Cardiac muscle cell (in vitro differentiated cells and primary cell): ENCODE results near the gene LYRM4. TPM values are rescaled to one million over a fixed set of nuclear protein-coding genes. Genes with fewer than 3 reads are reported as not detected.

Source experiments
- DNase-seq, 2 donors: peaks; one replicate each; pipeline versions ENCODE4 v3.0.0 to v3.0.0-alpha.2; 2010 to 2017; ENCODE audit warnings: low read depth in 1 of 2, low spot score in 1 of 2
- H3K27ac ChIP-seq: fragments of 200-600 bp; sonication (generic); 2 replicates; pipeline ENCODE4 v1.5.1; 2016
- H3K27me3 ChIP-seq: fragments of 200-600 bp; sonication (generic); 2 replicates; pipeline ENCODE4 v1.6.0; 2016; ENCODE audit warnings: control low read depth
- H3K36me3 ChIP-seq: fragments of 200-600 bp; sonication (generic); 2 replicates; pipeline ENCODE4 v1.5.1; 2016; ENCODE audit warnings: control low read depth
- H3K4me1 ChIP-seq: fragments of 200-600 bp; sonication (generic); 2 replicates; pipeline ENCODE4 v1.8.1; 2017; ENCODE audit warnings: low read depth, mild to moderate bottlenecking, mixed run types
- H3K4me3 ChIP-seq: fragments of 200-600 bp; sonication (generic); 2 replicates; pipeline ENCODE4 v1.5.1; 2016; ENCODE audit warnings: mild to moderate bottlenecking
- H3K9me3 ChIP-seq: fragments of 200-600 bp; sonication (generic); 2 replicates; pipeline ENCODE4 v1.5.1; 2017; ENCODE audit warnings: low read depth, mild to moderate bottlenecking, control low read depth
- polyA plus RNA-seq: library from polyadenylated mRNA; unstranded; fragments of >200 nt; fragmentation: Nextera tagmentation; extraction: Ambion mirVana; gene quantifications from 2 replicates; pipeline ENCODE4 v1.2.1, GENCODE V29; 2016
- total RNA-seq: library from RNA; depleted of rRNA; stranded (reverse); fragments of >200 nt; gene quantifications from 2 replicates; pipeline ENCODE4 v1.2.3, GENCODE V29; 2016
- TF ChIP-seq, protein P1 (sequence below): IDR thresholded peaks from 2 replicates; pipeline ENCODE4 v1.5.1; 2012; ENCODE audit warnings: low read depth, mild to moderate bottlenecking, low read length

The LYRM4 gene
- total and polyA plus RNA-seq, 2 experiments from 2014 or later = 24.2 to 38.3 TPM

- no peaks in the 10 kb centered on the region for H3K27me3 ChIP-seq
- H3K9me3 ChIP-seq = no peaks in the 10 kb centered on the region
- H3K27ac ChIP-seq = no peak overlapping the region
- no peak overlapping the region for H3K4me3 ChIP-seq
- TF ChIP-seq, protein P1, sequence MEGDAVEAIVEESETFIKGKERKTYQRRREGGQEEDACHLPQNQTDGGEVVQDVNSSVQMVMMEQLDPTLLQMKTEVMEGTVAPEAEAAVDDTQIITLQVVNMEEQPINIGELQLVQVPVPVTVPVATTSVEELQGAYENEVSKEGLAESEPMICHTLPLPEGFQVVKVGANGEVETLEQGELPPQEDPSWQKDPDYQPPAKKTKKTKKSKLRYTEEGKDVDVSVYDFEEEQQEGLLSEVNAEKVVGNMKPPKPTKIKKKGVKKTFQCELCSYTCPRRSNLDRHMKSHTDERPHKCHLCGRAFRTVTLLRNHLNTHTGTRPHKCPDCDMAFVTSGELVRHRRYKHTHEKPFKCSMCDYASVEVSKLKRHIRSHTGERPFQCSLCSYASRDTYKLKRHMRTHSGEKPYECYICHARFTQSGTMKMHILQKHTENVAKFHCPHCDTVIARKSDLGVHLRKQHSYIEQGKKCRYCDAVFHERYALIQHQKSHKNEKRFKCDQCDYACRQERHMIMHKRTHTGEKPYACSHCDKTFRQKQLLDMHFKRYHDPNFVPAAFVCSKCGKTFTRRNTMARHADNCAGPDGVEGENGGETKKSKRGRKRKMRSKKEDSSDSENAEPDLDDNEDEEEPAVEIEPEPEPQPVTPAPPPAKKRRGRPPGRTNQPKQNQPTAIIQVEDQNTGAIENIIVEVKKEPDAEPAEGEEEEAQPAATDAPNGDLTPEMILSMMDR = no peak
- no peaks in the 10 kb centered on the region for H3K4me1 ChIP-seq
- DNase-seq = no peak
- H3K36me3 ChIP-seq = no peaks in the 10 kb centered on the region
These were observed 10.3 kb downstream of the LYRM4 start for GRCh38 chr6:5250451-5250850.

DNA sequence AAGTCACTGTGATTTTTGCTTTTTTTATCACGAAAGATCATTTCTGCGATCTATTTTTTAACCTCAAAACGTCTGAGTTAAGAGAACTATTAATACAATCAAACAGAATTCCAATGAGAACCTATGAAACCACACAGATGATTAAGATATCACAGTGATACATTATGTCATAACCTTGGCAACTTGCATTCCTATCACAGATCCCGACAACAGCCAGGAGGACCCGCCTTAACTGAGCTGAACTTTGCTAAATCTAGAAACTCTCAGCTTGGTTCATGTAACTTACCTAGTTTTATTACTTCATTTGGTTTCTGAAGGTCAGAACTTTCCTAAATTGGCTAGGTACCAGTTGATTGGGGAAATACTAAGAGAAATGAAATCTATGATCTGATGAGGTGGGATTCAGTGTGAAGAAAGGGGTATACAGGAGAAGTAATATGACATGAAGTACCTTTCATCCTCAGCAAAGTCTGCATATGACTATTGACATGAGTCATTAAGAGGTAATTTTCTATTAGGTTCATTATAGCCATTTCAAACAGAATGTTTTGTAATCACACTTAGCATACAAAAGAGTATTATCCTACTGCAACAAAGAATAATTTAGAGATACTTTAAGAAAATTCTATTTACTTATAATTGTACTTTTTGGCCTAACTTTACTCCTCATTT is 11.2 kb downstream of the LYRM4 start:
- Histone ChIP-seq H3K9me3 (no peaks in the 10 kb centered on the region), H3K4me1 (no peaks in the 10 kb centered on the region), H3K27ac (no peak overlapping the region), H3K36me3 (no peaks in the 10 kb centered on the region), H3K27me3 (no peaks in the 10 kb centered on the region), H3K4me3 (no peak overlapping the region)
- TF ChIP-seq, protein P1 = no peak
- DNase-seq = no peak

DNA sequence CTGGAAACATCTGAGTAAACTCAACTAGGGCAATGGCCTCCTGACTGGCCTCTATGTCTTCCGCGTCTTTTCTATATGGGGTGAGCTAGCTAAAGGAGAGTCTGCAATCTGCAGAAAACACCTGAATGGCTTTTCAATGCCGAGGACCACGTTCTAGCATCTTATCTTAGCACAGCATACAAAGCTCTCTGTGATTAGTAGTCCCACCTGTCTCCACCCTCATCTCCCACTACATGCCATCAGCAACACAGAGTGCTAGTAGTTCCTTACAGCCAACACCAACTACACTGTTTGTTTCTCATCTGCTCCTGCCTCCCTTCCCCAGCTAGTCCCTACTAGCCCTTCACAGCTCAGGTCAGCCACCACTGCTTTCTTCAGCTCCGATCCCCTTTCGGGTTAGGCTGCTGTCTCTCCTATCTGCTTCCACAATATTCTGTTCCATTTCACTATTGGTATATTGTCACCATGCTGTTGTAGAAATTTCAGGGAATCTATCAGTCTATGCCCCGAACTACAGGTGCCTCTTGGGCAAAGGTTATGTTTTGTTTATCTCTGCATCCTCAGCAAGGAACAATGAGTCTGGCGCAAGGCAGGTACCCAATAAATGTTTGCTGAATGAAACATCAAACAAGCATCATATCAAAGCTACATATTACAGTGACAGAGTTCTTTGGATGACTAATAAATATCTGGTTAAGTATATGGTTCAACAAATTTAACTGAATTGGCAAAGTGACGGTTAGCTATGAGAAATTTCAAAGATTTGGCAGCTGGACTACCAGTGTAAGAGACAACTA is 12.2 kb downstream of the LYRM4 start:
- H3K9me3 ChIP-seq = no peaks in the 10 kb centered on the region
- no peaks in the 10 kb centered on the region for H3K27me3 ChIP-seq
- H3K27ac ChIP-seq = no peak overlapping the region
- no peak overlapping the region for H3K4me3 ChIP-seq
- no peaks in the 10 kb centered on the region for H3K4me1 ChIP-seq
- TF ChIP-seq, protein P1 = no peak
- DNase-seq = no peak
- H3K36me3 ChIP-seq = no peaks in the 10 kb centered on the region

GRCh38 chr6:5247201-5247600 is 13.5 kb downstream of the LYRM4 start:
- TF ChIP-seq, protein P1 = no peak
- no peaks in the 10 kb centered on the region for H3K27me3 ChIP-seq
- DNase-seq = no peak
- no peaks in the 10 kb centered on the region for H3K9me3 ChIP-seq
- H3K4me1 ChIP-seq = no peaks in the 10 kb centered on the region
- H3K27ac ChIP-seq = no peak overlapping the region
- no peak overlapping the region for H3K4me3 ChIP-seq
- H3K36me3 ChIP-seq = no peaks in the 10 kb centered on the region

DNA sequence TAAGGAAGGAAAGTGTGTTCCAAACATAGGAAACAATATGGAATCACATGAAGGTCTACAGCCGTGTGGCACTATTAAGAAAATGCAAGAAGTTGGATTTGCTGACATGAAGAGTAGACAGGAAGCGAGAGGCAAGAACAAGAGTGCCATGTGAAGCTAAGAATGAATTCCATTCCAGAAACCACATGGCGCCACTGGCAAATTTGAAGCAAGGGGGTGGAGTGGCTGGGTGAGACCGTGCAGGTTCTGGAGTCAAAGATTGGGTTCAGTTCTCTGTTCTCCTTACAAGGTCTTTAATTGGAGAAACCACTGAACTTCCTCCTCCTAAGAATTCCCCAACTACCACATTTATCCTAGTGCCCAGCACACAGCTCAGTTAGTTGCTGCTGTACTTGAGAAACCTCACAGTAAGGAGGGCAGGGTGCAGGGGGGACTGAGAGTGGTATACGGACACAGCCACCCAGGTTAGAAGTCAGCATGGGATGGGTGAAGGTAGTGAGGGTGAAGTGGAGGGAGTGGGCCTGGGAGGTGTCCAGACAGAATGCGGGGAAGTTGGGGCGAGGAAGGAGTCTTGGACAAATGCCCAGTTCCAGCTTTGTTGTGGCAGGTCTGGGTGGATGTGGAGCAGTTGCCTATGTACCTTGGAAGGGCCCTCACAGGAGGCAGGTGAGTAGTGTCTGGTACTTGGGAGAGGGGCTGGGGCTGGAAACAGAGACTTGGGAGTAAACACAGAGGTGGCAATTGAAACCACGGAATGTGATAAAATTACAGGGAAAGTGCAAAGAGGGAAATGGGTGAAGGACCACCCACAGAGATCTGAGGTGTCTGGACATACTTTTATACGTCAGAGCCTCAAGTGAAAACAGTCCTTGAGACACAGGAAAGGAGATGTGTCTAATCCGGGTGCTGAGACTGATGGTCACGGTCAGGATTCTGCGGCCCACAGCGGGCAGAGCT is 14.3 kb downstream of the LYRM4 start:
- no peak for DNase-seq

More for the DNA sequence above, 14.3 kb downstream of the LYRM4 start:
- H3K36me3 ChIP-seq = no peaks in the 10 kb centered on the region
- no peaks in the 10 kb centered on the region for H3K9me3 ChIP-seq
- H3K4me3 ChIP-seq = no peak overlapping the region
- H3K27ac ChIP-seq = no peak overlapping the region
- no peaks in the 10 kb centered on the region for H3K27me3 ChIP-seq
- no peaks in the 10 kb centered on the region for H3K4me1 ChIP-seq
- TF ChIP-seq, protein P1 = no peak
